ENCODE data around the gene TACR1. TPM values are rescaled to one million over a fixed set of nuclear protein-coding genes. Genes with fewer than 3 reads are reported as not detected.

The TACR1 gene
- total and polyA plus RNA-seq, 2 of the 4 experiments (the other 2 are of a cell fraction): under 0.01 to 0.09 TPM

GRCh38 chr2:75071766-75072165, 127.6 kb downstream of the TACR1 start:
- WGBS, 2 experiments (ENCODE audit: extremely low coverage in 2 of 2, insufficient read length in 1 of 2): 25% methylated on average over 2 of the region's 5 CpGs; no CpG with 5 or more reads in 1 of the 2 experiments
- Histone ChIP-seq H3K9me3 (ENCODE audit: control insufficient read depth, insufficient read depth, low read length) (no peaks in the 10 kb centered on the region), H2AFZ (replicated peaks; ENCODE audit: low read length, poor library complexity) (peak overlapping the region; percentile 11), H3K27ac (ENCODE audit: insufficient read depth, low read length) (no peak overlapping the region), H3K4me1 (ENCODE audit: control insufficient read depth, insufficient read depth, low read length) (peaks cover 5% of the 10 kb centered on the region), H2BK120ac (ENCODE audit: low read depth, low read length) (peak overlapping the region; percentile 22; the same call in 1 of the 2 replicates), H2AK5ac (ENCODE audit: low read depth, low read length) (no peak overlapping the region; the same call in 1 of the 2 replicates), H3K56ac (ENCODE audit: extremely low read depth, insufficient read depth, low read length) (no peak overlapping the region), H2BK15ac (ENCODE audit: low read depth, low read length) (no peak overlapping the region), H2BK20ac (ENCODE audit: low read depth, low read length) (peak overlapping the region; percentile 14; the same call in 1 of the 2 replicates), H3K4me3 (ENCODE audit: insufficient read depth, low read depth, low read length) (no peak overlapping the region), H3K18ac (ENCODE audit: low read depth, low read length) (no peak overlapping the region), H4K5ac (ENCODE audit: low read depth, low read length) (no peak overlapping the region), H4K91ac (ENCODE audit: insufficient read depth, low read depth, low read length) (peak overlapping the region; percentile 13), H3K4ac (ENCODE audit: low read depth, low read length) (peak overlapping the region; percentile 8; the same call in 1 of the 2 replicates), H4K8ac (ENCODE audit: low read depth in 2 of 2, low read length in 2 of 2) (peak overlapping the region in 1 of 2 experiments; percentile 1; a peak in 1 of 4 replicates), H3K36me3 (ENCODE audit: control insufficient read depth, insufficient read depth, low read length) (no peaks in the 10 kb centered on the region), H3K4me2 (ENCODE audit: low read depth, low read length) (peak overlapping the region; percentile 33; the same call in 1 of the 2 replicates), H2BK5ac (ENCODE audit: low read depth, low read length, poor library complexity, severe bottlenecking) (no peak overlapping the region), H3K9ac (ENCODE audit: low read depth, low read length) (no peak overlapping the region), H3K27me3 (ENCODE audit: control insufficient read depth, insufficient read depth, low read length) (no peaks in the 10 kb centered on the region), H3K79me1 (ENCODE audit: low read depth in 1 of 2, low read length in 2 of 2) (no peaks in the 10 kb centered on the region), H3K23ac (ENCODE audit: low read depth, low read length) (peak overlapping the region; percentile 23; the same call in 1 of the 2 replicates), H3K14ac (replicated peaks; ENCODE audit: low read depth, low read length) (peak overlapping the region; percentile 10; the same call in 1 of the 2 replicates), H2AK9ac (replicated peaks; ENCODE audit: low read depth, low read length, poor library complexity) (no peak overlapping the region), H3K9me1 (ENCODE audit: insufficient read depth, low read length) (peaks cover 5% of the 10 kb centered on the region), H4K20me1 (ENCODE audit: insufficient read depth, low read length) (no peaks in the 10 kb centered on the region)
- ChIA-PET POLR2A (ENCODE audit: unreplicated experiment) (no interaction called here), CTCF (no interaction called here)
- no TSS peak for BruUV-seq (replicated peaks)
- DNase-seq (peak; percentile 4), ATAC-seq (ENCODE audit: low read depth) (no peak)
- no peak for TF ChIP-seq CTCF (conservative IDR thresholded peaks at IDR 0.05; ENCODE audit: low read depth, low read length)
- intact Hi-C loops (cut with micrococcal nuclease): no loop called here
- dilution Hi-C loops (cut with HindIII; ENCODE audit: low sequenced_read_pairs, unreplicated experiment): no loop called here
- in situ Hi-C loops (cut with MboI; ENCODE audit: low sequenced_read_pairs): no loop called here
